Activated effector memory CD4-positive, alpha-beta T cell treated with anti-CD3 and anti-CD28 coated beads, Interleukin-2, amount 50 U/mL, for 16 hours (primary cell): ENCODE data around the gene SPNS3.

ENCODE experiments used
- DNase-seq: peaks from one replicate; pipeline ENCODE4 v3.0.0-alpha.2; 2020

The SPNS3 gene

DNA sequence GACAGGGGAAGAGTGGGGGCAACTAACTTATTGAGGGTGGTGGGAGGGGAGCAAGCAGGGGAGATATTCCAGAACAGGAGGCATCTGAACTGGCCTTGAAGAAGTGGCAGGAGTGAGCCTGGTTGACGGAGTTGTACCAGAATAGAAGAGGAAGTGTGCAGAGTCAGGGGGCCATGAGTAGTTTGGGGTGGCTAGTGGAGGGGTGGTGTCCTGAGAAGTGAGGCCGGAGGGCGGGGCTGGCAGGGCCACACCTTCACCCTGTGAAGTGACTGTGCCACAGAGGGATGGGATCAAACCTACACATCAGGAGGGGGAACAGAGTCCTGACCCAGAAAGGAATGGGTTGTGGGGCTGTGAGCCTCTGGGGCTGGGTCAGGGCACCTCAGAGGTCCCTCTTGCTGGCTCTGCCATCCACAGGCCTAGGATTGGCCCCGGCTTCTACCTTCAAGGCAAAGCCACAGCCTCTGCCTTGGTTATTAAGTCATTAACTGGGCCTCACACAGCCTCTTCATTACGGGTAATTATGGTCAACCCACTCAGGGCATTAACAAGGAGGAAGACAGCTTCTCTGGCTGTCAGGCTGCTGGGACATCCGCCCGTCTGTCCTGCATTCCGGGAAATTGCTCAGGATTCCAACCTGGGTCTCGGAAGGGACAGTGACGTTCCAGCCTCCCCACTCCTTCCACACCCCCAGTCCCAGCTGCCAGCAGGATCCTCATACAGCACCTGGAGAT, 77.6 kb downstream of the SPNS3 start:
- DNase-seq: no peak

DNA sequence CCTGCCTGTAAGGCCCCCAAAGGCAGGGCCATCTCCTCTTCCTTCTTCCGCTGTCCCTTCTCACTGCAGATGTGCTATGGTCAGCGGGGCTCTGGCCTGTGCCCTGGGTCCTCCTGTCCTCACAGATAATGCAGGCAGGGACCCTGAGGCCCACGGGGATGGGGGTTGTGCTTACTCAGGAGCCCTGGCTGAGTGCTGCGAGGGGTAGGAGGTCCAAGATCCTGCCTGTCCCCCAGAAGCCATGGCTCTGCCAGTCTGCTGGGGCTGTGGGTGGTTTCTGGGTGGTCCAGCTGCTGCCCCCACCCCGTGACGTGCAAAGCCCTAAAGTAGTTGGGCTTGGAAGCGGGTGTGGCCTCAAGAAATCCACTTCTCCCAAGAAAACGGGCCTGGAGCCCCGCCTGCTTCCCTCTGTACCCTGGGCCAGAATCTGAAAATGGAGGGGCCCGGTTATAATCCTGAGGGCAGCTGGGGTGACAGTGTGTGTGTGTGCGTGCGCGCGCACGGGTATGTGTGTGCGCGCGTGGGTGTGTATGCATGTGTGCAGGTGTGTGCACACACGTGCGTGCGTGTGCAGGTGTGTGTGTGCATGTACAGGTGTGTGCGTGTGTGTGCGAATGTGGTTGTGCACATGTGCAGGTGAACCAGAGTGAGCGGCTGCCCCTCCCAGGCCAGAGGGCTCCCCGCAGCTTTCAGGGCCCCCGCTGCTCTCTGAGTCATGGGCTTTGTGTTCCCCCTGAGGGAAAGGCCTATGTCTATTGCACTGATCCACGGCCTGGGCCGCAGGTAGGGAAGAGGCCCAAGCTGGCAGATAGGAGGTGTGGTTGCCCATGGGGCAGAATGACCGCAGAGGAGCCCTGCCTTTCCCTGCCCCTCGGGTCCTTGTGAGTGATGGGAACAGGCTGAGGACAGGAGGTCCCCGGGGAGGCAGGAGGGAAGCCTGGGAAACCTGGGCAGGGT, 78.7 kb downstream of the SPNS3 start:
- no peak for DNase-seq

DNA sequence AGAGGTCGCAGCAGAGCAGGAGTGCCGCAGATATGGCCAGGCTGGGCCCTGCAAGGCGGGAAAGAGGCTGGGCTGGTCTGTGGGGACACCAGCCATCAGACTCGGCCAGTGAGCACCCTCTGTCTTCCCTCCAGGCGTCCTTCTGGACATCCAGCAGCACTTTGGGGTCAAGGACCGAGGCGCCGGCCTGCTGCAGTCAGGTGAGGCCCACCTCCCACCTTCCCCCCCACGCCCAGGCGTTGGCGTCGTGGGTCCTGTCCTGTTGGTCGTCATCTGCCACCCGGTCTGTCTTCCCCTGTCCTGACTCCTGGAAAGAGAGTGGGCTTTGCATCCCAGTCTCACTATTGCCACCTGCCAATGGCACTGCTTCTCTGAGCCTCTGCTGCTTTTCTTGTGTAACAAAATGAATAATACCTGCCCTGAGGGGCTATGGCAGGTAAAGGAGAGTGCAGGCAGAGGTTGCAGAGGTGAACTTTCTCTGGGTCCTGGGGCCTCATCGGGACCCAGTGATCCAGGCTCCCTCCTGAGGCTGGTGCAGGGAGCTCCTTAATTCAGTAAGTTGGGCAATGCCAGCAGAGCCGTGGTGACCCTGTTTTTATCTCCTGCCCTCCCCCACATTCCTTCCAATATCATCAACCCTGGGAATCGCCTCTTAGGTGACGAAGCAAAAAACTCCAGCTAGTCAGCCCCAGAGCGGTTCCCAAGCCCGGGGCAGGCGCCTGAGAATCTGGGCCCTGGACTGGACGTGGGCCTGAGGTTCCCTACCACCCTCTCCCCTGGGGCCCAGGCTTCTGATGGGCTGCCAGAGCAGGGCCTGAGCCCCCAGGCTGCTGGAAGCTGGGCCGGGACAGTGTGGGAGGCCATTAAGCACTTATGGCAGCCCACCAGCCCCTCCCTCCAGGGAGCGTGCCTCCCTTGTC, 79.6 kb downstream of the SPNS3 start:
- no peak for DNase-seq

DNA sequence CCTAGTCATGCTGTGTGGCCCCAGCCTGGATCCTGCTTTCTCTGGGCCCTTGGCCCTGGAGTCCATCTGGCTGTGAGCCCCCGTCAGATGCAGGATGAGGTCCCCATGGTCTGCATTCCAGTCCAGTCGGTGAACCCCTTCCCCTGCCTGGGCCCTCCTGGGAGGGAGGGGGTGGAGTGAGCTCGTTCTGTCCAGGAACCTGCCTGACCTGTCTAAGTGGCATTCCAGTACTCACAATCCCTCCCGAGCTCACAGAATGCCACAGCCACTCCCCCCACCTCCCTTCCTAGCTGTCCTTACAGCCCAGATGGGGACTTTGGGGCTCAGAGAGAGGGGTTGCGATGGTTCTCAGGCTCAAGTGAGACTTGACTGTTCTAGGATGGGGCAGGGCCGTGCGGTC, 80.5 kb downstream of the SPNS3 start:
- DNase-seq: no peak

DNA sequence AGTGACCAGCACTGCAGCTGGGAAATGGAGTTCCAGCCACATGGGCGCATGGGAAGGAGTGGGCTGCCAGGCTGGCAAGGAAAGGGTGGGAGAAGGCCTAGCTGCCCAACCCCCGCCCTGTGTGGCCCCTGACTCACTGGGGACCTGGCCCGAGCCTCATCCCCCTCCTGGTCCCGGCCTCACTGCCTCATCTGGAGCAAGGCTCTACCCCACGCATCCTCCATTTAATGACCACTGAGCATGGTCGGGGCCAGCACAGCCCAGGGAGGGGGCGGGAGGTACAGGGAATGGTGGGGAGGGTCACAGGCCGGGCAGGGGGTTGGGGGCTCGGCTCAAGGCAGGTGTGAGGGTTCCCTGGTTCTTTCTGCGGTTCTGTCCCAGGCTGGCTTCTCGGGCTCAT, 81.0 kb downstream of the SPNS3 start:
- no peak for DNase-seq

DNA sequence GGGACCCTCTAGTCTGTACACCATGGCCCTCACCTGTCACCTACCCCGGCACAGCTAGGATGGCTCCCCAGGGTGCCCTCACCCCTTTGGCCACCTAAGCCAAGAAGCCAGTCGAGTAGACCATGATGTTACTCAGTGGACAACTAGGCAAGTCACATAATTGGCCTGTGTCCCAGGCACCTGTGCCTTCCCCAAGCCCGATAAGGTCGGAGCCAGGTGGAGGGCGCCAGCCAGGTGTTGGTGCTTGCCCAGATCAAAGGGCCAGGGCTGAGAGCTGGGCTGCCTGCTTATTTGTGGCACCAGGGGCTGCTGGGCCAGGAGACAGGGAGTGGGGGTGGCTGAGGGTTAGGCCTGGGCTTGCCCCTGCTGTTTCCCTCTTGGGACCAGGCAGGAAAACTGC, 81.8 kb downstream of the SPNS3 start:
- DNase-seq: no peak

DNA sequence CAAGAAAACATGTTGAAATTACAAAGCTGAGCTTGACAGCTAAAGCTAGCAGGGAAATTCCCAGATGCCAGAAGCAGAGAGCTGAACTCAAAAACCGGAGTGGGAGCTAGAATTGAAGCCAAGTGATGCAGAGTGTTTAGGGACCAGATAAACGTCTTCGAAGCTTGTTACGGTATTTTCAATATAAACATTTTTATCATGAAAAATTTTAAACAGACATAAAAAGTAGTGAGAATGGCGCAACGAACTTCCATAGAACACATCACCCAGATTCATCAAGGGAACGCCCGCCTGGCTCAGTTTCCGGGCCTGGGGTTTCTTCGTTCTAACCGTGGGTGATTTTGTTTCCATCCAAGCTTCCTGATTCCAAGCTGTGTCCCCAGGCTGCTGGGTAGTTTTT, 83.0 kb downstream of the SPNS3 start:
- DNase-seq: no peak

DNA sequence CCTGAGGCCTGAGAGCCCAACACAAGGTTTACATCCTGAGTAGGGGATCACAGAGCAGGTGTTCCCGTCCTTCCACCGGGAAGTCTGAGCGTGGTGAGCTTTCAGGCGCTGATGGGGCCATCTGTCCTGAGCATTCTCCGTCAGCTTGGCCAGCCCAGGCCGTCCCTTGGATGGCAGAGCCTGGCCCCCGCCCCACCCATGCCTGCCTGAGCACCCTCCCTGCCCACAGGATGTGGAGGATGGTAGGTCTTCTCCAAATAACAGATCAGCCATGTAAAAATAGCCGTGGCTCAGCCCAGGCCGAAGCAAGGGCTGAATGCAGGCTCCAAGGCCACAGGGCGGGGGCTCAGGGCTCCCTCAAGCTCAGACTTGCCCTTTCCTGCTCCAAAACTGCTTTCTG, 85.2 kb downstream of the SPNS3 start:
- no peak for DNase-seq

DNA sequence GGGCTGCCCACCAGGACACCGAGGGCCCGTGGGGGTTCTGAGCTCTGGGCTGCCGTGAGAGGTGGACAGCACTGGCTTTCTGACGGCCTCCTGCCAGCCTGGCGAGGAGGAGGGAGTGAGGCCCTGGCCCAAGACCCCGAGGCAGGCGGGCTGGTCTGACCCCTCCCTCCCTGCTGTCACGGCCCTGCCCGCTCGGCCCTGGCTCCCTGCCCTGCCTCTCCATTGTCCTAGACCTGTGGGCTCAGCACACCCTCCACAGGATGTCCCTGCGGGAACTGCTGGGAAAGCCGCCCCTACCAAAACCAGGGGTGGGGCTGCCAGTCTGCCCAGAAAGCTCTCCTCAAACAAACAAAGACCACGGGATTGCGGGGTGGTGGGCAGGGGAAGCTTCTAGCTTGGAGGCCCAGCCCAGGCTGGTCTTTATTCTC, 85.6 kb downstream of the SPNS3 start:
- no peak for DNase-seq

DNA sequence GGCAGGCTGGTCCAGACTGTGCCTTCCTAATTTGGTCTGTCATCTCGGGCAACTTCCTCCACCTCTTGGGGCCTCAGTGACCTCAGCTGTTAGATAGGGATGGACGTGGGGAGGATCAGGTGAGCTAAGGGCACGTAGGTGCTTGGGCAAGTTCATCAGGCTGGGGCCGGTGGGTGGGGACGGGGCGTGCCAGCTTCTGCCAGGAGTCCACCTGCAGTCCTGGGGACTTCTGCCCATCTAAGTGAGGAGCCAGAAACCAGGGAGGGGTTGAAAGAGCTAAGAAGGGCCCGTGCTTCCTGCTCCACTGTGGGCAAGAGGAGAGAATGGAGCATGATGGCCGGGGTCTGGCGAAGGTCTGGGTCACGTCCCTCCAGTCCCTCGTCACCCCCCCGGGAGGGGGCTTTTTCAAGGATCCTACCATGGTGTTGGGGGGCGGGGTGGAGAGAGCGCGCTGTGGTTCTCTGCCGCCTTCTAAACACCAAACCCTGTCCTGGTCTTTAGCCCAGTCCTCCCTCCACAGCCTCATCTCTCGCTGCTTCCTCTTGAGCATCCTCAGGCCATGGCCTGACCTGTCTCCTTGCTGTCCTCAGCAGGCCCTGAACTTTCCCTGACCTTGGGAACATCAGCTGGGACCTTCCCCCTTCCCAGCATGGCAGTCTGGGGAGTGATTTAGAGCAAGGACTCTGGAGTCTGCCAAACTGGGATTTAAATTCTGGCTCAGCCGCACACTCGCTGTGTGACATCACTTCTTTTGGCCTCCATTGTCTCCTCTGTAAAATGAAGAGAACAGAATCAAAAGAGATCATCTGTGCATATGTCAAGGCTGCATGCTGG, 86.5 kb downstream of the SPNS3 start:
- DNase-seq: no peak

DNA sequence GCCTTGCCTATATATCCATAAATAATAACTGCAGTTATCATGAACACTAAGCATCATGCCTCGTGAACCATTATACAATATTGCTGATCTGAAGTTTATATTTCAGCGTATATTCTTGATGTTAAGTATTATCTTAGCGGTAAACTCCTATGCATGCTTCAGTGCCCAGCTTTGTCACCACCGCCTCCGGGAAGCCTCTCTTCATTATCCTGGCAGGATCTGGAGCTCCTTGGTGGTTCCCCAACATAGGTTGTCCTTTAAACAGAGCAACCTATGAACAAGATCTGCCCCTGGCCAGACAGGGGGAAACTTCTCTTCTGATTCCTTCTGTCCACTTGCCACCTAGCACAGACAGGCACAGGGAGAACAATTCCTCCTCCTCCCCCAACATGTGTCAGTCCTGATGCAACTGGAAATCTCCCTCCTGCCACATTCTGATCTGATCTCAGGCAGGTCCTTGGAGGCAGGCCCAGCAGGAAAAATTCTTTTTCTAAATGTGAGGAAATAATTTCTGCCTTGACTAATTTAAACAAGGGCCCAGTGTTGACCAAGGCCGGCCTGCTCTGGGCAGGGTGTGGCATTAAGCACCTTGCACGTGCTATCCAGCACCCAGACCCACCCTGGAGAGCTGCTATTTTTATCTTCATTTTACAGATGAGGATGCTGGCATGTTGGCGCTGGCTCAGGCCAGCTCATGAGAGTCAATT, 87.3 kb downstream of the SPNS3 start:
- no peak for DNase-seq

DNA sequence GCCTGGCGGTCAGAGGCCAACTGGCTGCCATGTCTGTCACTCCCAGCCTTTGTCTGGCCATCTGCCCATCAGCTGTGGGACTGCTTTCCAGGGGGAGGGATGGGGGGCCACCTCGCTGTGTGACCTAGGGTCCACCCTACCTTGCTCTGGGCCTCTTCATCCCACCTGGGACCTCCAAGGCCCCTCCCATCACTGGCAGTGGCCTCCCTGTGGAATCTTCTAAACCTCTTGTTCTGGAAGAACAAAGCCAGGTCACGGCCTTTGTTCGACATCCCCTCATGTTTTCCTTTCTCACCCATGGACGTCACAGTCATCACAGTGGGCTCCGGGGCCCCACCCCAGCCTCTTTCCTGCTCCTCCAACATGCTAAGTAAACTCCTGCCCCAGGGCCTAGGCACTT, 88.9 kb downstream of the SPNS3 start:
- no peak for DNase-seq

DNA sequence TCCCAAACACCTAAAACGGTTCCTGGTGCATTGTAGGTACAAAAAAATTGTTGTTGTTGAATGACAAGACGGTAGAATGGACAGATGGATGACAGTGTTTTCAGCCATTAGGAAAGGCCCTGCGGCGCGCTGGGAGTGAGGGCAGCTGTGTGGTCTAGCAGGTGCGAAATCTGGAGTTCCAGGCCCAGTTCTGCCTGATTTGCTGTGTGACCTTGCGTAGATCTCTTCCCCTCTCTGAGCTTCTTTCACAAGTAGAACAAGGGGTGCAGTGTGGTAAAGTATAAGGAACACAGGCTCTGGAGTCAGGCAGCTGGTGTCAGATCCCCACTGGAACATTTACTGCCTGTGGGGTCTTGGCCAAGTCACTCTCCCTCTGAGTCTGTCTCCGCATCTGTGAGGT, 90.2 kb downstream of the SPNS3 start:
- DNase-seq: no peak

DNA sequence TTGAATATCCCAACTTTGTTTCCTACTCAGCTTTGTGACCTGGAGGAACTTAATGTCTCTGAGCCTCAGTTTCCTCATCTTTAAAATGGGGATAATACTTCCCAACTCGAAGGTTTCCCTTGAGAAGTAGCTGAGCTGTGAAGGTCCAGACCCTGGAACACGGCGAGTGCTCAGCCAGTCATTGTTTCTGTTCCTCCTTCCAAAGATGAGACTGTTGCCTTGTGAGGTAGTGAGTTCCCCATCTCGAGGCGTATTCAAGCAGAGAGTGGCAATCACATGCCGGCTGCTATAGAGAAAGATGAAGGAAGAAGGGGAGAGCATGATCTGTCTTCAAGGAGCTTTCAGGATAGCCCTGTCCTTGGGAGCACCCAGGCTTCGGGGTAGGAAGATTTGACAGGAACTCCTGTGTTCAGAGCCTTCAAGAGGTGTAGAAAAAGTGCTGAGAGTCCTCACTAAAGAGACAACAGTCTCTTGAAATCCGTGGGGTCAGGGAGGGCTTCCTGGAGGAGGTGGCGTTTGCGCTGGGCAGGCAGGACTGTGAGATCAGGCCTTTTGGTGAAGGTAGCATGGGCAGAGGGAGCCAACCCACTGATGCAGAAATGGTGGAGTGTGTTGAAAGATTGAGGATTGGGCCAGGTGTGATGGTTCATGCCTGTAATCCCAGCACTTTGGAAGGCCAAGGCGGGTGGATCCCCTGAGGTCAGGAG, 92.1 kb downstream of the SPNS3 start:
- DNase-seq: no peak

DNA sequence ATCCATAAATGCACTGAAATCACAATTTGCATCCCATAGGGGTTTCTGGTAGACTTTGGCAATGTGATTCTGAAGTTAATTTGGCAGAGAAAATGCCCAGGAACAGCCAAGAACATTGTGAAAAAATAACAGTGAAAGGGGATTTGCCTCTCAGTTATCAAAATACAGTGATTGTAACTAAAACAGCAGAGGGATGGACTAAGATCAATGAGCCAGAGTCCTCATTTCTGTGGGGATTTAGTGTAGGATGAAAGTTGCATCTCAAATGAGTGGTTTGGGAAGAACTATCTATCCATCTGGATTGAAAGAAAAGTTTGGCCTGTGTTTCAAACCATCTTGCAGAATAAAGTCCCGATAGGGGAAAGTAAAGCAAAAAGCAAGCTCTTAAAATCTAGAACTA, 93.4 kb downstream of the SPNS3 start:
- no peak for DNase-seq

DNA sequence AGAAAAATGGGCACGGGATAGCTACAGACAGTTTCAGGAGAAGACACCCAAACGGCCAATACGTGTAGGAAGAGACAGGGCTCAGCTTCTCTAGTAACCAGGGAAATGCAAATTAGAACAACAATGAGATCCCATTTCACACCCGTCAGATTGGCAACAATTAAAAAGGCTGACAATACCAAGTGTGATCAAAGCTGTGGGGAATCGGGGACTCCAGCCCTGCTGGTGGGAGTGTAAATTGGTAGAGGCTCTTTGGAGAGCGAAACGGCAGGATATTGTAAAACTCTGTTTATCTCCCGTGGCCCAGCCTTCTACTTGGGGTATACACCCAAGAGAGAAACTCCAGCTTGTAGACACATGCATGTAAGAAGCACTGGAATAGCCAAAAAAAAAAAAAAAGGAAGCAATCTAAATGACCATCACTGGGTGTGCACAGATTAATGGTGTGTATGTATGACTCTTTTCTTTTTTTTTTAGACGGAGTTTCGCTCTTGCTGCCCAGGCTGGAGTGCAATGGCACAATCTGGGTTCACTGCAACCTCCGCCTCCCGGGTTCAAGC, 93.9 kb downstream of the SPNS3 start:
- DNase-seq: no peak

DNA sequence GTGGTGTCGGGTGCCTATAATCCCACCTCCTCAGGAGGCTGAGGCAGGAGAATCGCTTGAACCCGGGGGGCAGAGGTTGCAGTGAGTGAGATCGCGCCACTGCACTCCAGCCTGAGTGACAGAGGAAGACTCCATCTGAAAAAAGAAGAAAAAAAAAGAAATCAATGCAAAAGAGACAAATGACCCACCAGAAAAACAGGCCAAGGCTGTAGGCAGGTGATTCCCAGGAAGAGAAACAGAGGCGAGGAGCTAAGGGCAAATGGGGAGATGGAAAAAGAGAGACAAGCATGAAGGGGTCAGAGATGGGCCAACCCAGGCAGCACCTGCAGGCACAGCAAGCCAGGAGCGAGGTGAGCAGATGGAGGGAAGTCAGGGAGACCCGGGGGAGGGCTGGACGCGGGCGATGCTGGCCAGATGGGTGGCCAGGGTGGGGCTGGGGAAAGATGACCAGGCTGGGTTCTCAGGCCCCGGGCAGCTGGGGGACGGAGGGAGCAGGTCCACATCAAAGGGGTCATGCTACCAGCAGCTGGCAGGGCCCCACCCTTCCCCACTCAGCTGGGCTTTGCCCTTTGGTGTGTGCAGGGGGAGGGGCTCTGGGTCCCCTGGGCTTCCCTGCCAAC, 95.9 kb downstream of the SPNS3 start:
- no peak for DNase-seq

DNA sequence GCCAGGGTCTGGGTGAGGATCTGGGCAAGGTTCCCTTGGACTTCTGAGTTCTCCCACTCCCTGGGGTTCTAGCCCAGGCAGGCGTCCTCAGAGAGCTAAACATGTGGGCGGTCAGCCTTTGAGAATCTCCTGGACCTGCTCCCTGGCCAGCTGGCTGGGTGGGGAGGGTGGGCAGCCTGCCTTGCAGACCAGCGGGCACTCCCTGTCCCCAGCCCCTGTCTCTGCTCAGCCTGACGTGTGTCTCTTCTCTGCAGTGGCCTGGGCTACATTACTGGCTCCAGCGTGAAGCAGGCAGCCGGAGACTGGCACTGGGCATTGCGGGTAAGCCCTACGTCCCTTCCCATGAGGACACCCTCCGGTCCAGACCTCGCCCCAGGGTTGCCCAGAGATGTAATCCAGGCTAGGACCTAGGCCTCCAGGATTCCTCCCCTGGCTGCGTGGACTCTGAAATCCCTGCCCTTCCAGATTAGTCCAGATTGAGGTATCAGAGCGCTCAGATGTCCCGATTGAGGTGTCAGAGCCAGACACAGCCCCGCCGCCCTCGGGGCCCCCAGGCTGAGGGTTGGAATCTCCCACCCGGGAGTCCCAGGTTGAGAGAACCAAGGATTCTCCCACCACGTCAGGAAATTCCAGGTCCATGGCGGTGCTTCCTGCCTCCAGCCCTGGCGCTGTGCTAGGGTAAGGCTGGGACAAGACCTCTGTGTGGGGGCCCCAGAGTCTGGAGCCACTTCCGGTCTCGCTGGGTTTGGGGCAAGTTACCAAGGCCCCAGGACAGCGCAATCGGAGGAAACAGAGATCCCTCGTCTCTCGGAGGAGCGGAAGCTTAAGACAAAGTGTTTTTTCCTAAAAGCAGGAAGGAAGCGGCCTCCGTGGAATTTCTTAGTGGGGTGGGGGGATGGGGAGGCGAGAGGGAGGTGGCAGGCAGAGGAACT, 97.3 kb downstream of the SPNS3 start:
- DNase-seq: no peak
